ENCODE data around the gene SLC7A1.

GRCh38 chr13:29613101-29613500 lies 17.6 kb upstream of the SLC7A1 start:
- TF ChIP-seq CTCF (IDR thresholded peaks at IDR 0.05) (no peak), POLR2AphosphoS5 (IDR thresholded peaks at IDR 0.05) (no peak), POLR2A (IDR thresholded peaks at IDR 0.05) (no peak), EP300 (IDR thresholded peaks at IDR 0.05) (no peak)
